MCF 10A (cell line): ENCODE measurements around the gene LINC01488. TPM values are rescaled to one million over a fixed set of nuclear protein-coding genes. Genes with fewer than 3 reads are reported as not detected.

Experiments
- BruUV-seq: library from RNA; stranded (reverse); fragments of 400-500 nt; replicated peaks from 2 replicates; lab custom pipeline; 2021; lab: Mats Ljungman, UMichigan
- CTCF ChIA-PET: fragments of 300-600 bp; sonication (Branson Sonifier 250); formaldehyde crosslinking; extraction: SDS; loops from one replicate; lab custom pipeline; 2021; ENCODE audit warnings: antibody characterized with exemption, inconsistent platforms; lab: Yijun Ruan, JAX
- POLR2A ChIA-PET: fragments of 300-600, 350-650 bp; sonication (Branson Sonifier 250); formaldehyde crosslinking; extraction: SDS; loops from one replicate; lab custom pipeline; 2020; ENCODE audit warnings: antibody characterized with exemption, inconsistent platforms; lab: Yijun Ruan, JAX
- DNase-seq: peaks from one replicate; pipeline ENCODE4 v3.0.0-alpha.2; 2018; ENCODE audit not compliant: unreplicated experiment
- H3K27ac Mint-ChIP-seq: one replicate; pipeline ENCODE4 v1.8.0; 2022; ENCODE audit warnings: mild to moderate bottlenecking, low read depth, mixed read lengths; ENCODE audit not compliant: unreplicated experiment
- H3K27me3 Mint-ChIP-seq: one replicate; pipeline ENCODE4 v1.8.0; 2022; ENCODE audit warnings: mixed read lengths; ENCODE audit not compliant: insufficient read depth, unreplicated experiment
- H3K36me3 Mint-ChIP-seq: one replicate; pipeline ENCODE4 v1.8.0; 2022; ENCODE audit warnings: mild to moderate bottlenecking, moderate library complexity, mixed read lengths; ENCODE audit not compliant: insufficient read depth, unreplicated experiment
- H3K4me1 Mint-ChIP-seq: one replicate; pipeline ENCODE4 v1.8.0; 2022; ENCODE audit warnings: mixed read lengths; ENCODE audit not compliant: insufficient read depth, unreplicated experiment
- H3K4me3 Mint-ChIP-seq: one replicate; pipeline ENCODE4 v1.8.0; 2022; ENCODE audit warnings: mild to moderate bottlenecking, moderate library complexity, mixed read lengths; ENCODE audit not compliant: unreplicated experiment
- H3K9me3 Mint-ChIP-seq: one replicate; pipeline ENCODE4 v1.8.0; 2022; ENCODE audit warnings: mixed read lengths; ENCODE audit not compliant: unreplicated experiment
- intact Hi-C: fragments of 100-400 bp; cut with micrococcal nuclease; formaldehyde crosslinking; loops from 2 replicates; pipeline ENCODE4 v1.14.1; 2022
- total RNA-seq: library from RNA; stranded (reverse); gene quantifications from 2 replicates; pipeline ENCODE4 v1.2.3, GENCODE V29; 2022
- TF ChIP-seq, protein P1 (sequence below): fragments of 200-600 bp; IDR thresholded peaks from one replicate; pipeline ENCODE4 v1.8.0; 2022; ENCODE audit warnings: antibody characterized with exemption, mild to moderate bottlenecking; ENCODE audit not compliant: unreplicated experiment

LINC01488 gene
- total RNA-seq, 1 experiment from 2014 or later = not detected

DNA sequence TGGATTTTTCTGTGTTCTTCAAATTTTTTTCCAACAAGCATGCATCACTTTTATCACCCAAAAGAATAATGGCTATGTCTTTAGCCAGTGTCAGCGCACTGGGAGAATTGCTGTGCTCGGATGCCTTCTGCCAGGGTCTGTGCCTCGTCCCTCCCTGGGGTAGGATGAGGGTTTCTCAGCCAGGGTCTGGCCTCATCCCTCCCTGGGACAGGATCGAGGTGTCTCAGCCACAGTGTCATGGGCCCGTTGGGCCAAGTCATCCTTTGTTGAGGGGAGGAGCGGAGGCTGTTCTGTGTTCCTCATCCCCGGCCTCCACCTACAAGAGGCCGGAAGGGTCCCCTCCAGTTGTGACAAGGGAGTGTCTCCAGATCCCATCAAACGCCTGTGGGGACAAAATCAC lies 22.7 kb downstream of the LINC01488 start:
- Mint-ChIP-seq H3K4me3 (no peak overlapping the region), H3K27ac (no peak overlapping the region), H3K4me1 (peaks cover 11% of the 10 kb centered on the region), H3K27me3 (no peaks in the 10 kb centered on the region), H3K36me3 (no peaks in the 10 kb centered on the region), H3K9me3 (no peaks in the 10 kb centered on the region)
- CTCF ChIA-PET = no interaction called here
- no TSS peak for BruUV-seq
- no peak for DNase-seq
- POLR2A ChIA-PET = no interaction called here
- TF ChIP-seq, protein P1, sequence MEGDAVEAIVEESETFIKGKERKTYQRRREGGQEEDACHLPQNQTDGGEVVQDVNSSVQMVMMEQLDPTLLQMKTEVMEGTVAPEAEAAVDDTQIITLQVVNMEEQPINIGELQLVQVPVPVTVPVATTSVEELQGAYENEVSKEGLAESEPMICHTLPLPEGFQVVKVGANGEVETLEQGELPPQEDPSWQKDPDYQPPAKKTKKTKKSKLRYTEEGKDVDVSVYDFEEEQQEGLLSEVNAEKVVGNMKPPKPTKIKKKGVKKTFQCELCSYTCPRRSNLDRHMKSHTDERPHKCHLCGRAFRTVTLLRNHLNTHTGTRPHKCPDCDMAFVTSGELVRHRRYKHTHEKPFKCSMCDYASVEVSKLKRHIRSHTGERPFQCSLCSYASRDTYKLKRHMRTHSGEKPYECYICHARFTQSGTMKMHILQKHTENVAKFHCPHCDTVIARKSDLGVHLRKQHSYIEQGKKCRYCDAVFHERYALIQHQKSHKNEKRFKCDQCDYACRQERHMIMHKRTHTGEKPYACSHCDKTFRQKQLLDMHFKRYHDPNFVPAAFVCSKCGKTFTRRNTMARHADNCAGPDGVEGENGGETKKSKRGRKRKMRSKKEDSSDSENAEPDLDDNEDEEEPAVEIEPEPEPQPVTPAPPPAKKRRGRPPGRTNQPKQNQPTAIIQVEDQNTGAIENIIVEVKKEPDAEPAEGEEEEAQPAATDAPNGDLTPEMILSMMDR = no peak
- intact Hi-C loops = no loop called here

GRCh38 chr11:69504576-69505335 lies 23.3 kb downstream of the LINC01488 start:
- H3K4me1 Mint-ChIP-seq = peaks cover 12% of the 10 kb centered on the region
- TF ChIP-seq, protein P1 = no peak
- no peaks in the 10 kb centered on the region for H3K36me3 Mint-ChIP-seq
- no peaks in the 10 kb centered on the region for H3K27me3 Mint-ChIP-seq
- POLR2A ChIA-PET = no interaction called here
- intact Hi-C loops = no loop called here
- no peak overlapping the region for H3K4me3 Mint-ChIP-seq
- no peaks in the 10 kb centered on the region for H3K9me3 Mint-ChIP-seq
- BruUV-seq = no TSS peak
- CTCF ChIA-PET = no interaction called here
- no peak overlapping the region for H3K27ac Mint-ChIP-seq
- no peak for DNase-seq

GRCh38 chr11:69508974-69509373 lies 27.5 kb downstream of the LINC01488 start:
- H3K27ac Mint-ChIP-seq = no peak overlapping the region
- H3K9me3 Mint-ChIP-seq = no peaks in the 10 kb centered on the region
- ChIA-PET POLR2A (no interaction called here), CTCF (no interaction called here)
- H3K4me3 Mint-ChIP-seq = no peak overlapping the region
- TF ChIP-seq, protein P1 = no peak
- intact Hi-C loops = no loop called here
- DNase-seq = no peak
- H3K4me1 Mint-ChIP-seq = peaks cover 11% of the 10 kb centered on the region
- BruUV-seq = no TSS peak
- no peaks in the 10 kb centered on the region for H3K27me3 Mint-ChIP-seq
- H3K36me3 Mint-ChIP-seq = no peaks in the 10 kb centered on the region

- TF ChIP-seq, protein P1 = no peak
- CTCF ChIA-PET = no interaction called here
- BruUV-seq = no TSS peak
- H3K36me3 Mint-ChIP-seq = no peaks in the 10 kb centered on the region
- POLR2A ChIA-PET = no interaction called here
- H3K27me3 Mint-ChIP-seq = no peaks in the 10 kb centered on the region
- intact Hi-C loops = no loop called here
- peaks cover 11% of the 10 kb centered on the region for H3K4me1 Mint-ChIP-seq
- H3K27ac Mint-ChIP-seq = no peak overlapping the region
- no peak overlapping the region for H3K4me3 Mint-ChIP-seq
- no peaks in the 10 kb centered on the region for H3K9me3 Mint-ChIP-seq
- no peak for DNase-seq
Measured at GRCh38 chr11:69509381-69509780, 27.9 kb downstream of the LINC01488 start.
